ENCODE measurements around the gene TINAG.

- TF ChIP-seq CTCF (IDR thresholded peaks at IDR 0.05) (no peak), POLR2A (IDR thresholded peaks at IDR 0.05) (no peak)
Measured at GRCh38 chr6:54308289-54308985, at the start of gene TINAG.

All from lower leg skin (tissue), 3 donors.